Kidney (tissue), 14 donors: ENCODE results near the gene BEST1. TPM values are rescaled to one million over a fixed set of nuclear protein-coding genes. Genes with fewer than 3 reads are reported as not detected.

Source experiments
- DNase-seq, 5 donors: peaks; one replicate each; pipeline ENCODE4 v3.0.0-alpha.2; 2013 to 2020
- FAIRE-seq: peaks from 2 replicates; lab custom pipeline; 2012; peaks lifted over from hg19 to GRCh38; lab: Jason Lieb, UNC
- H3K27ac ChIP-seq, 2 donors: one replicate each; pipeline ENCODE4 v1.7.0; 2013; ENCODE audit warnings: low read depth in 2 of 2, low read length in 2 of 2, inconsistent platforms in 1 of 2
- H3K27me3 ChIP-seq: one replicate; pipeline ENCODE4 v1.7.1; 2013; ENCODE audit warnings: low read length, inconsistent platforms; ENCODE audit not compliant: control insufficient read depth, insufficient read depth
- H3K36me3 ChIP-seq, 3 donors: one replicate each; pipeline versions ENCODE4 v1.7.0 to v1.7.1; 2013; ENCODE audit warnings: low read length in 3 of 3, control low read depth in 1 of 3, inconsistent platforms in 1 of 3; ENCODE audit not compliant: insufficient read depth in 3 of 3, control insufficient read depth in 2 of 3
- H3K4me1 ChIP-seq, 3 donors: one replicate each; pipeline versions ENCODE4 v1.7.0 to v1.7.1; 2013; ENCODE audit warnings: low read length in 3 of 3, inconsistent platforms in 1 of 3, low read depth in 1 of 3; ENCODE audit not compliant: control insufficient read depth in 2 of 3, insufficient read depth in 2 of 3
- H3K4me3 ChIP-seq, 3 donors: one replicate each; pipeline versions ENCODE4 v1.7.0 to v1.8.1; 2013; ENCODE audit warnings: low read length in 3 of 3, control low read depth in 1 of 3, inconsistent platforms in 1 of 3
- H3K9ac ChIP-seq, 3 donors: one replicate each; pipeline versions ENCODE4 v1.7.0 to v1.7.1; 2013; ENCODE audit warnings: low read length in 3 of 3, control low read depth in 1 of 3, inconsistent platforms in 1 of 3
- H3K9me3 ChIP-seq, 3 donors: one replicate each; pipeline versions ENCODE4 v1.7.0 to v1.7.1; 2013; ENCODE audit warnings: low read length in 3 of 3, control low read depth in 1 of 3, inconsistent platforms in 1 of 3; ENCODE audit not compliant: control insufficient read depth in 2 of 3, insufficient read depth in 1 of 3
- CTCF ChIP-seq: IDR thresholded peaks from 3 replicates; pipeline ENCODE4 v1.5.1; 2012; ENCODE audit warnings: mild to moderate bottlenecking, moderate library complexity, borderline replicate concordance; ENCODE audit not compliant: insufficient read depth; ENCODE audit errors: extremely low read depth
- intact Hi-C: fragments of 100-400 bp; cut with DNase I; formaldehyde crosslinking; loops from one replicate; pipeline ENCODE4 v1.11.1; 2022
- polyA plus RNA-seq: library from polyadenylated mRNA; stranded (reverse); fragments of 350-450 nt; fragmentation: Illumina TruSeq; extraction: RNeasy Lipid Tissue Mini Kit (QIAGEN cat#74804); gene quantifications from one replicate; pipeline ENCODE4 v1.2.3, GENCODE V29; 2014; ENCODE audit warnings: low read depth, low replicate concordance; ENCODE audit not compliant: insufficient read depth
- total RNA-seq: library from RNA; stranded (reverse); fragmentation: NEBNext Ultra II Directional; extraction: Animal tissue kit (Norgen Biotek cat#: 25700); gene quantifications from one replicate; pipeline ENCODE4 v1.2.1, GENCODE V29; 2021
- donor health status: control.
- donor health status: control.
- donor health status: control.
- donor health status: control.
- donor health status: control.
- donor health status: DM: yes; HTN: yes; CAD: no.
- donor health status: Normal renal cell carcinoma (clear cell type).

The BEST1 gene
- total and polyA plus RNA-seq, 2 donors from 2014 or later, result 0.62 to 7.1 TPM

- H3K9ac ChIP-seq, result no peak overlapping the region
- no peak overlapping the region for H3K4me3 ChIP-seq
- peaks cover 0 to 29% (median 17%) of the 10 kb centered on the region in 3 donors for H3K4me1 ChIP-seq
- H3K27ac ChIP-seq, result no peak overlapping the region
- no peak for TF ChIP-seq CTCF
- FAIRE-seq, result no peak
- no peaks in the 10 kb centered on the region for H3K9me3 ChIP-seq
- intact Hi-C loops, result no loop called here
- peaks cover 5 to 11% (median 7%) of the 10 kb centered on the region in 3 donors for H3K36me3 ChIP-seq
- DNase-seq, result peak in 1 of 5 donors; percentile 20
- no peaks in the 10 kb centered on the region for H3K27me3 ChIP-seq
Observed at GRCh38 chr11:61959114-61959513, 9.0 kb downstream of the BEST1 start.

DNA sequence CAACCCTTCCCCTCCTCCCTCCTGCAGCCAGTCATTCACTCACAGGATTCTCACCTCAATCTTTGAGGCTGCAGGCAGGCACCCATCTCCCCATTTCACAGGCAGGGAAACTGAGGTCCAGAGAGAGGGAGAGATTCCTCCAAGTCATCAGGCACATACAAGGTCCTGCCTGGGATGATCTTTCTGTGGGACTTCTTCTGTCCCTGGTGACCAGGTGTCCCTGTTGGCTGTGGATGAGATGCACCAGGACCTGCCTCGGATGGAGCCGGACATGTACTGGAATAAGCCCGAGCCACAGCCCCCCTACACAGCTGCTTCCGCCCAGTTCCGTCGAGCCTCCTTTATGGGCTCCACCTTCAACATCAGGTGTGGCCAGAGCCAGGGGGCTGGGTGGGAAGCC, 9.5 kb downstream of the BEST1 start:
- H3K4me1 ChIP-seq, result peaks cover 0 to 29% (median 17%) of the 10 kb centered on the region in 3 donors
- no peak for TF ChIP-seq CTCF

DNA sequence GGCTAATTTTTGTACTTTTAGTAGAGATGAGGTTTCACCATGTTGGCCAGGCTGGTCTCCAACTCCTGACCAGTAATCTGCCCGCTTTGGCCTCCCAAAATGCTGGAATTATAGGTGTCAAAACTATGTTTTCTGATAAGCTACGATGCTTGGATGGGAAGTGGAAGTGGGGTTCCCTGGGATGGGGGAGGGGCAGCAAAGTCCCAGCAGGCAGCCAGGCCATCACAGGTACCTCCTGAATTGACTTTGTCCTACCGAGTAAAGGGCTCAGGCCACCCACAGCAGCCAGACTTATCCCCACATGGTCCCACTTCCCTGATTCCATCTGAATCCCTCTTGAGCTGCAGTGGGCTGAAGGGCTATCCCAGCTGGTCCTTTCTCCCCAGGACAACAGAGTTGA, 10.4 kb downstream of the BEST1 start:
- DNase-seq (no peak), FAIRE-seq (no peak)
- Histone ChIP-seq H3K9ac (no peak overlapping the region), H3K4me1 (peaks cover 2 to 32% (median 17%) of the 10 kb centered on the region in 3 donors), H3K4me3 (no peak overlapping the region), H3K27ac (no peak overlapping the region), H3K27me3 (no peaks in the 10 kb centered on the region), H3K36me3 (peaks cover 16 to 25% (median 20%) of the 10 kb centered on the region in 3 donors), H3K9me3 (no peaks in the 10 kb centered on the region)
- no peak for TF ChIP-seq CTCF
- intact Hi-C loops, result no loop called here

More for the DNA sequence above, 9.5 kb downstream of the BEST1 start:
- Histone ChIP-seq H3K4me3 (no peak overlapping the region), H3K9me3 (no peaks in the 10 kb centered on the region), H3K9ac (no peak overlapping the region), H3K27ac (no peak overlapping the region), H3K27me3 (no peaks in the 10 kb centered on the region), H3K36me3 (peaks cover 9 to 17% (median 12%) of the 10 kb centered on the region in 3 donors)
- intact Hi-C loops, result no loop called here
- DNase-seq (peak in 1 of 5 donors; percentile 36), FAIRE-seq (no peak)
